OCI-LY3 (cell line): ENCODE results near the gene CA4.
"Not testable (repeated sequence)": the region's sequence is repeated elsewhere in the genome, so short reads cannot be mapped to it uniquely, and the experiment has no call there.

Experiments
- H2AFZ ChIP-seq: fragments of 200-600, 300-600 bp; shearing (Covaris generic); 2 replicates; pipeline ENCODE4 v1.6.0; 2014; ENCODE audit warnings: antibody characterized with exemption, low read depth, low read length
- H3K27ac ChIP-seq: fragments of 200-600, 300-600 bp; sonication (generic); 2 replicates; pipeline ENCODE4 v1.5.1; 2014; ENCODE audit warnings: mild to moderate bottlenecking, low read length, moderate library complexity, mixed read lengths
- H3K27me3 ChIP-seq: fragments of 200-600, 300-600 bp; sonication (generic); 2 replicates; pipeline ENCODE4 v1.6.1; 2014; ENCODE audit warnings: low read depth, low read length, mixed read lengths
- H3K36me3 ChIP-seq: fragments of 200-600, 300-600 bp; sonication (generic); replicated peaks from 2 replicates; pipeline ENCODE3; 2014; ENCODE audit warnings: low read depth, low read length, mixed read lengths
- H3K4me1 ChIP-seq: fragments of 300-600, 200-600 bp; sonication (generic); 2 replicates; pipeline ENCODE4 v1.6.1; 2014; ENCODE audit warnings: low read length, mixed read lengths
- H3K4me2 ChIP-seq: fragments of 200-600, 300-600 bp; sonication (generic); 2 replicates; pipeline ENCODE4 v1.6.1; 2014; ENCODE audit warnings: low read length, mixed read lengths
- H3K4me3 ChIP-seq: fragments of 300-600, 200-600 bp; sonication (generic); 2 replicates; pipeline ENCODE4 v1.5.1; 2014; ENCODE audit warnings: antibody characterized with exemption, mild to moderate bottlenecking, low read length, moderate library complexity
- H3K79me2 ChIP-seq: fragments of 300-600, 200-600 bp; shearing (Covaris generic); 2 replicates; pipeline ENCODE4 v1.6.1; 2014; ENCODE audit warnings: mild to moderate bottlenecking, low read length, mixed read lengths
- H3K9ac ChIP-seq: fragments of 300-600, 200-600 bp; shearing (Covaris generic); 2 replicates; pipeline ENCODE4 v1.6.0; 2014; ENCODE audit warnings: mild to moderate bottlenecking, low read length, moderate library complexity
- H3K9me3 ChIP-seq: fragments of 200-600, 300-600 bp; shearing (Covaris generic); 2 replicates; pipeline ENCODE4 v1.6.1; 2014; ENCODE audit warnings: low read length, mixed read lengths; ENCODE audit not compliant: insufficient read depth
- H4K20me1 ChIP-seq: fragments of 200-600, 300-600 bp; sonication (generic); 2 replicates; pipeline ENCODE4 v1.6.1; 2016; ENCODE audit warnings: low read length, mixed read lengths; ENCODE audit not compliant: insufficient read depth
- EZH2phosphoT487 ChIP-seq: fragments of 200-600 bp; shearing (Covaris generic); IDR thresholded peaks from 2 replicates; pipeline ENCODE4 v1.6.1; 2018; ENCODE audit warnings: antibody characterized with exemption, mixed run types, low read depth
- TF ChIP-seq, protein P1 (sequence below): fragments of 200-600, 300-600 bp; sonication (generic); IDR thresholded peaks from 2 replicates; pipeline ENCODE4 v1.5.1; 2014; ENCODE audit warnings: antibody characterized with exemption, low read length, low read depth

The CA4 gene

DNA sequence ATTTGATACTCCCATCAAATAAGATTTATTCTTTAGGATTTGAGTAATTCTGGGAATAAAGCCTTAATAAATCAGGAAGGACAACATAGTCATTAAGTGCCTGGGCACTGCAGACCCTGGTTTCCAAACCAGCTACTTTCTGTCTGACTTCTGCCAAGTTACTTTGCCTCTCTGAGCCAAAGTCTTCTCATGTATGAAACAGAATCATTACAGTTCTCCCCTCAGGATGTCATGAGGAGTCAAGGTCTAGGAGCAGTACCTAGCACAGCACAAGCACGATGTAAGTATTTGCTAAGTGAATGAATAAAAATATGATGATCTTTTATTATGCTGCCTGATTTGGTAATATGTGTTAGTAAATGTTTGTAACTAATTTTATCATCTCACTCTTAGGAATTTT, 40.6 kb upstream of the CA4 start:
- Histone ChIP-seq H3K27me3 (0 out of 2 replicates have a peak, but pooled peaks cover 5% of the 10 kb centered on the region), H2AFZ (no peak overlapping the region), H3K4me1 (peaks cover 17% of the 10 kb centered on the region), H3K9ac (no peak overlapping the region), H3K36me3 (no peaks in the 10 kb centered on the region), H3K9me3 (no peaks in the 10 kb centered on the region), H4K20me1 (no peaks in the 10 kb centered on the region), H3K27ac (no peak overlapping the region), H3K4me3 (no peak overlapping the region), H3K4me2 (no peak overlapping the region), H3K79me2 (no peaks in the 10 kb centered on the region)
- TF ChIP-seq EZH2phosphoT487: no peak

DNA sequence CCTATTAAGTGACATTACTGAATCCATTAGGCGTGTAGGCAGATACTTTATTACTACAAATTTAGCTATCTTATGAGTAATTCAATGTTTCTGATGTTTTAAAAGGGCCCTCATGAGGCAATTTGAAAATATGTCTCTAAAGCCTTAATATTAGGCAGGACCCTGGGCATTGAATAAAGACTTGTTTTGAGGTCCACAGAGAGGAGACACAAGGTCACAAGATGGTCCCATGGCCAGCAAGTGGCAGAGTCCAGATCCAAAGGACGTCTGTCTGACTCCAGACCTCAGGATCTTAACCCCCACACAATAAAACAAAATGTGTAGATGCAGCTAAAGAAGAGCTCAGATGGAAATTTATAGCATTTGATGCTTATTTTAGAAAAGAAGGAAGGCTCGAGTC, 39.2 kb upstream of the CA4 start:
- Histone ChIP-seq H3K9me3 (no peaks in the 10 kb centered on the region), H3K27ac (no peak overlapping the region), H3K79me2 (no peaks in the 10 kb centered on the region), H2AFZ (no peak overlapping the region), H3K36me3 (no peaks in the 10 kb centered on the region), H3K9ac (no peak overlapping the region), H4K20me1 (no peaks in the 10 kb centered on the region), H3K4me2 (no peak overlapping the region), H3K27me3 (0 out of 2 replicates have a peak, but pooled peaks cover 5% of the 10 kb centered on the region), H3K4me1 (peaks cover 17% of the 10 kb centered on the region), H3K4me3 (no peak overlapping the region)
- TF ChIP-seq EZH2phosphoT487: no peak
- TF ChIP-seq, protein P1, sequence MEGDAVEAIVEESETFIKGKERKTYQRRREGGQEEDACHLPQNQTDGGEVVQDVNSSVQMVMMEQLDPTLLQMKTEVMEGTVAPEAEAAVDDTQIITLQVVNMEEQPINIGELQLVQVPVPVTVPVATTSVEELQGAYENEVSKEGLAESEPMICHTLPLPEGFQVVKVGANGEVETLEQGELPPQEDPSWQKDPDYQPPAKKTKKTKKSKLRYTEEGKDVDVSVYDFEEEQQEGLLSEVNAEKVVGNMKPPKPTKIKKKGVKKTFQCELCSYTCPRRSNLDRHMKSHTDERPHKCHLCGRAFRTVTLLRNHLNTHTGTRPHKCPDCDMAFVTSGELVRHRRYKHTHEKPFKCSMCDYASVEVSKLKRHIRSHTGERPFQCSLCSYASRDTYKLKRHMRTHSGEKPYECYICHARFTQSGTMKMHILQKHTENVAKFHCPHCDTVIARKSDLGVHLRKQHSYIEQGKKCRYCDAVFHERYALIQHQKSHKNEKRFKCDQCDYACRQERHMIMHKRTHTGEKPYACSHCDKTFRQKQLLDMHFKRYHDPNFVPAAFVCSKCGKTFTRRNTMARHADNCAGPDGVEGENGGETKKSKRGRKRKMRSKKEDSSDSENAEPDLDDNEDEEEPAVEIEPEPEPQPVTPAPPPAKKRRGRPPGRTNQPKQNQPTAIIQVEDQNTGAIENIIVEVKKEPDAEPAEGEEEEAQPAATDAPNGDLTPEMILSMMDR: no peak

DNA sequence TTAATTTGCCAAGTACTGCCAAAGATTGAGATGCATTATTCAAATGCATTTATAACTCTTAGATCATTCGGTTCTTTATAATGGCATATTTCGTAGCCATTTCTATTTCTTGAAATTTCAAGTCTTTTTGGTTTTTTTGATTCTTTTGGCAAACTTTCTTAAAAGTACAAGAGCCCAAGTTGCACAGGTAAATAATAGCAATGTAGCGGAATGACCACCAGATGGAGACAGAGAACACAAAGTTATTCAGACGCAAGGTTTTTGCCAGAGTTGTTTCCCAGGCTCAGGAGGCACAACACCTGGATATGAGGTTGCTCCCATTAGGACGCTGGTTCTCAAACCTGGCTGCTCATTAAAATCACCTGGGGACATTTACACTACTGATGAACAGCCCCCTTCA, 38.1 kb upstream of the CA4 start:
- not testable (repeated sequence) for H3K4me2 ChIP-seq, H2AFZ ChIP-seq, H3K27ac ChIP-seq, H3K4me1 ChIP-seq, H3K79me2 ChIP-seq, H3K9ac ChIP-seq, H4K20me1 ChIP-seq, H3K36me3 ChIP-seq, H3K27me3 ChIP-seq, H3K9me3 ChIP-seq, H3K4me3 ChIP-seq

DNA sequence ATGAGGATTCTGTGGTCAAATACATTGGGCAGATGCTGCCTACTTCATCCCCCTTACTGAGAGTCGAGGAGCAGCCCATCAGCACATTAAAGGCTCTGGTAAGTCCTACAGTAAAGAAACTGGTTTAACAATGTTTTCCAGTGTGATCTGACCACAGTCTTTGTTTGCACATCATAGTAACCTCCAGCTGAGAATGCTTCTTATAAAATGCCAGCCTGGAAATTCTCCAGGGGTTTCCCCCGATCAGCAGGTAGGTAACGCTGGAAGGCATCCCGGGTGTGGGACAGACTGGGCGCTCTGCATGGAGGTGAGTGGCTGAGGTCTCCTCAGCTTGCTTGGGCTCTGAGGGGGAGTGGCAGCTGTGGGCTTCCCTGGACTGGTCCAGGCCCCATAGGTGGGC, 34.4 kb upstream of the CA4 start:
- H4K20me1 ChIP-seq, H3K27ac ChIP-seq, H3K9me3 ChIP-seq, H3K36me3 ChIP-seq, H2AFZ ChIP-seq, H3K4me3 ChIP-seq, H3K27me3 ChIP-seq, H3K9ac ChIP-seq, H3K4me1 ChIP-seq, H3K4me2 ChIP-seq, H3K79me2 ChIP-seq: not testable (repeated sequence)

DNA sequence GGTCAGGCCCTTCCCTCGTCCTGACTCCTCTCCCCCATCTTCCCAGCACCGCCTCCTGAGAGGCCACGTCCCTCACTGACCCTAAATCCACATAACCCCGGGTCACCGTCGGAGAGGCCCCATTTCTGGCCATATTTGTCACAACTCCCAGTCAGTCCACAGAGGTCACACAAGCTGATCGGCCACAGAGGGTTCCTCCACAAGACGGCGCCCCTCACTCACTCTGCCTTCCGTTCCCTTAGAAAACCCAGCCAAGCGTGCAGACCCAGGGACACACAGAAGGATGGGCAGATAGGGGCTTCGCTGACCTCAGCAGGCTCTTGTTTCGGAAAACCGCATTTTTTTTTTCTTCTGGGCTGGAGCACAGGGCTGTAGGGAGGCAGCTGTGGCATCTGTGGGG, 33.6 kb upstream of the CA4 start:
- H3K9ac ChIP-seq, H3K27ac ChIP-seq, H3K9me3 ChIP-seq, H3K36me3 ChIP-seq, H3K4me1 ChIP-seq, H3K27me3 ChIP-seq, H2AFZ ChIP-seq, H4K20me1 ChIP-seq, H3K4me2 ChIP-seq, H3K4me3 ChIP-seq, H3K79me2 ChIP-seq: not testable (repeated sequence)

DNA sequence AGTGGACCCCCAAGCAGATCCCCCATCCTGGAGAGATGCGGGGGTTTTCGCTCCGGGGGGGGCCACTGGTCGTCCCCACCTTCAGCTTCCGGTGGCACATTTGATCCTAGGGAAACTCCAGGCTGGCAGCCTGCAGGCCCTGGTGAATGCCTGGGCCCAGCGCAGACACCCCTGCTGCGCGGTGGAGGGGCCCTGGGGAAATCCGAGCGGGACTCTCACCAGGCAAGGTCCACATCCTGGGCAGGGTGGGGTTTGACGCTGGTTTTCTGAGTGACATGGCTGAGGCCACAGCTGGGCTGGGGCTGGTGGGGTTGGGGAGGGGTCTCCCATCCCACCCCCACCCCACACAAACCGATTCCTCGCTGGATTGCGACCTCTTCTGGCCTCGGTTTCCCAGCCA, 30.6 kb upstream of the CA4 start:
- not testable (repeated sequence) for H3K4me3 ChIP-seq, H3K4me1 ChIP-seq, H3K79me2 ChIP-seq, H3K9ac ChIP-seq, H2AFZ ChIP-seq, H3K27ac ChIP-seq, H3K36me3 ChIP-seq, H3K9me3 ChIP-seq, H3K27me3 ChIP-seq, H4K20me1 ChIP-seq, H3K4me2 ChIP-seq

DNA sequence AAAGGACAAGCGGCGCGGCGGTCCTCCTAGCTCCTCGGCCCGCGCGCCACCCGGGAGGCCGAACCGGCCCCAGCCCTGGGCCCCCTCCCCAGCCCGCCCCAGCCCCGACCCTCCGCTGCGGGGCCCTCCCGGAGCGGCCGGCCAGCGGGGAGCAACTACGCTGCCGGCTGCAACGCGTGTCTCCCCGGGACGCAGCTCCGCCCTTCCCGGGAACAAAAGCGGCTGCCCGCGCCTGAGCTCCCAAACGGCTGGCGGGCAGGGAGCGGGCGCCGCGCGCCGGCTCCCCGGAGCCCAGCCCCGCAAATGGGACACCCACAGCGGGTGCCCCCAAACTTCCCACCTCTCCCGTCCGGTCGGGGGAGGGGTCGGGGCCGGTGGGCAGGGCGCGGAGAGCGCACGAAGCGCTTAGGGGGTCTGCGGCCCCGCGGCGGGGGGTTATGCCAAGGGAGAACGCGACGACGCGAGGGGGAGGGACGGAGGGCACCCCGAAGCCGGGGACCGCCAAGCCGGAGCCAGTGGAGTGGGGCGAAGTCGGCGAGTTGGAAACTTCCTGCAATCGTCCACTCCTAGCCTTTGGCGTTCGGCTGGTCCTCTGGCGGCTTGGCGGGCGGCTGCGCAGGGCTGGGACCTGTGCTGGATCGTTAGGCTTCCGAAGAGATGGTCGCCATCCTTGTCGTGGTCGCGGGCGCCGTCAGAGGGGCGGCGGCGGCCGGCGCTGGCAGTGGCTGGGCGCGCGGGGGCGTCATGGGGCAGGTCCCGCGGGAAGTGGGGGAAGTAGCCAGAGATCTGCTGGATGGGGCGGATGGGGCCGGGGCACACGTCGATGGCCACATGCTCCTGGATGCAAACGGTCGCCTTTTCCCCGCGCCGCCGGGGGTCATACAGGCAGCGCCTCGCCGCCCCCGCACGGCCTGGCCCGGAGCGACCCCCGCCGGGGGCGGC, 29.7 kb upstream of the CA4 start:
- H3K9me3 ChIP-seq, H3K9ac ChIP-seq, H3K36me3 ChIP-seq, H3K79me2 ChIP-seq, H3K27me3 ChIP-seq, H3K4me3 ChIP-seq, H3K4me2 ChIP-seq, H4K20me1 ChIP-seq, H3K4me1 ChIP-seq, H3K27ac ChIP-seq, H2AFZ ChIP-seq: not testable (repeated sequence)
